ENCODE data around the gene TBX2. TPM values are rescaled to one million over a fixed set of nuclear protein-coding genes. Genes with fewer than 3 reads are reported as not detected.
"Not testable (repeated sequence)": the region's sequence is repeated elsewhere in the genome, so short reads cannot be mapped to it uniquely, and the experiment has no call there.

The TBX2 gene
- total RNA-seq, 2 experiments from 2014 or later: 0.06 TPM; not detected in 1

GRCh38 chr17:61429274-61429673 is 29.6 kb downstream of the TBX2 start:
- peaks cover 52% of the 10 kb centered on the region for H3K27me3 Mint-ChIP-seq
- Histone ChIP-seq H3K27me3 (ENCODE audit: control insufficient read depth in 1 of 2, insufficient read depth in 2 of 2, low read length in 2 of 2) (peaks cover 0 to 14% of the 10 kb centered on the region in 2 experiments), H3K9me3 (ENCODE audit: control insufficient read depth in 1 of 2, insufficient read depth in 1 of 2, low read length in 2 of 2) (no peaks in the 10 kb centered on the region), H3K4me1 (ENCODE audit: insufficient read depth, low read length) (no peaks in the 10 kb centered on the region), H3K4me3 (ENCODE audit: low read length) (no peak overlapping the region), H3K27ac (ENCODE audit: low read depth in 1 of 2, low read length in 2 of 2) (no peak overlapping the region), H3K36me3 (ENCODE audit: insufficient read depth, low read length) (no peaks in the 10 kb centered on the region)
- ATAC-seq (ENCODE audit: poor library complexity) (no peak), DNase-seq (no peak)
- H3K4me3 Mint-ChIP-seq: no peak overlapping the region
- TF ChIP-seq CTCF (IDR thresholded peaks at IDR 0.05): no peak
- no peaks in the 10 kb centered on the region for H3K36me3 Mint-ChIP-seq (ENCODE audit: low read depth)
- intact Hi-C loops (cut with DNase I, micrococcal nuclease): no loop called here
- no peak overlapping the region for H3K27ac Mint-ChIP-seq
- ChIA-PET CTCF (no interaction called here), POLR2A (interaction anchor here (0.6 kb wide), 1 partner anchor 814 kb away, joined by 3 read pairs; no protein-coding TSS in a partner anchor)
- H3K4me1 Mint-ChIP-seq (ENCODE audit: low read depth): no peaks in the 10 kb centered on the region
- no peaks in the 10 kb centered on the region for H3K9me3 Mint-ChIP-seq

- H3K4me3 ChIP-seq (ENCODE audit: low read length); H3K4me1 ChIP-seq (ENCODE audit: insufficient read depth, low read length); CTCF ChIA-PET; ATAC-seq (ENCODE audit: poor library complexity); H3K9me3 ChIP-seq (ENCODE audit: control insufficient read depth in 1 of 2, insufficient read depth in 1 of 2, low read length in 2 of 2); H3K36me3 Mint-ChIP-seq (ENCODE audit: low read depth); H3K27me3 ChIP-seq (ENCODE audit: control insufficient read depth in 1 of 2, insufficient read depth in 2 of 2, low read length in 2 of 2); intact Hi-C loops (cut with DNase I, micrococcal nuclease); H3K4me1 Mint-ChIP-seq (ENCODE audit: low read depth); H3K9me3 Mint-ChIP-seq; H3K36me3 ChIP-seq (ENCODE audit: insufficient read depth, low read length); H3K27ac ChIP-seq (ENCODE audit: low read depth in 1 of 2, low read length in 2 of 2); H3K4me3 Mint-ChIP-seq; DNase-seq; H3K27ac Mint-ChIP-seq: not testable (repeated sequence)
- H3K27me3 Mint-ChIP-seq: peaks cover 52% of the 10 kb centered on the region
- POLR2A ChIA-PET: interaction anchor here (0.6 kb wide), 1 partner anchor 813 kb away, joined by 3 read pairs; no protein-coding TSS in a partner anchor
Measured at GRCh38 chr17:61429831-61430230, 30.2 kb downstream of the TBX2 start.

GRCh38 chr17:61431594-61432311 is 32.1 kb downstream of the TBX2 start:
- Histone ChIP-seq H3K27me3 (ENCODE audit: control insufficient read depth in 1 of 2, insufficient read depth in 2 of 2, low read length in 2 of 2) (peaks cover 0 to 9% of the 10 kb centered on the region in 2 experiments), H3K9me3 (ENCODE audit: control insufficient read depth in 1 of 2, insufficient read depth in 1 of 2, low read length in 2 of 2) (no peaks in the 10 kb centered on the region), H3K4me1 (ENCODE audit: insufficient read depth, low read length) (no peaks in the 10 kb centered on the region), H3K4me3 (ENCODE audit: low read length) (no peak overlapping the region), H3K27ac (ENCODE audit: low read depth in 1 of 2, low read length in 2 of 2) (no peak overlapping the region), H3K36me3 (ENCODE audit: insufficient read depth, low read length) (no peaks in the 10 kb centered on the region)
- H3K27me3 Mint-ChIP-seq: peaks cover 56% of the 10 kb centered on the region
- no peaks in the 10 kb centered on the region for H3K4me1 Mint-ChIP-seq (ENCODE audit: low read depth)
- H3K36me3 Mint-ChIP-seq (ENCODE audit: low read depth): no peaks in the 10 kb centered on the region
- intact Hi-C loops (cut with DNase I, micrococcal nuclease): no loop called here
- ChIA-PET POLR2A (no interaction called here), CTCF (no interaction called here)
- H3K4me3 Mint-ChIP-seq: no peak overlapping the region
- ATAC-seq (ENCODE audit: poor library complexity) (no peak), DNase-seq (no peak)
- peaks cover 4% of the 10 kb centered on the region for H3K9me3 Mint-ChIP-seq
- H3K27ac Mint-ChIP-seq: no peak overlapping the region
- no peak for TF ChIP-seq CTCF (IDR thresholded peaks at IDR 0.05)

GRCh38 chr17:61436273-61436672 is 36.6 kb downstream of the TBX2 start:
- Mint-ChIP-seq H3K4me3 (no peak overlapping the region), H3K27ac (no peak overlapping the region), H3K36me3 (ENCODE audit: low read depth) (peaks cover 4% of the 10 kb centered on the region), H3K9me3 (peaks cover 18% of the 10 kb centered on the region), H3K27me3 (peaks cover 77% of the 10 kb centered on the region), H3K4me1 (ENCODE audit: low read depth) (no peaks in the 10 kb centered on the region)
- no peak for DNase-seq
- Histone ChIP-seq H3K4me3 (ENCODE audit: low read length) (no peak overlapping the region), H3K27me3 (ENCODE audit: control insufficient read depth in 1 of 2, insufficient read depth in 2 of 2, low read length in 2 of 2) (peaks cover 17 to 21% of the 10 kb centered on the region in 2 experiments), H3K27ac (ENCODE audit: low read depth in 1 of 2, low read length in 2 of 2) (no peak overlapping the region), H3K4me1 (ENCODE audit: insufficient read depth, low read length) (no peaks in the 10 kb centered on the region), H3K36me3 (ENCODE audit: insufficient read depth, low read length) (no peaks in the 10 kb centered on the region), H3K9me3 (ENCODE audit: control insufficient read depth in 1 of 2, insufficient read depth in 1 of 2, low read length in 2 of 2) (peaks cover 5 to 15% of the 10 kb centered on the region in 2 experiments)
- ATAC-seq (ENCODE audit: poor library complexity): no peak
- intact Hi-C loops (cut with DNase I, micrococcal nuclease): no loop called here
- ChIA-PET POLR2A (no interaction called here), CTCF (no interaction called here)
- TF ChIP-seq CTCF (IDR thresholded peaks at IDR 0.05): no peak

Measured in CD4-positive, alpha-beta T cell (primary cell).